ENCODE results near the gene TRAF3IP1.
"Not testable (repeated sequence)": the region's sequence is repeated elsewhere in the genome, so short reads cannot be mapped to it uniquely, and the experiment has no call there.

TRAF3IP1 gene

DNA sequence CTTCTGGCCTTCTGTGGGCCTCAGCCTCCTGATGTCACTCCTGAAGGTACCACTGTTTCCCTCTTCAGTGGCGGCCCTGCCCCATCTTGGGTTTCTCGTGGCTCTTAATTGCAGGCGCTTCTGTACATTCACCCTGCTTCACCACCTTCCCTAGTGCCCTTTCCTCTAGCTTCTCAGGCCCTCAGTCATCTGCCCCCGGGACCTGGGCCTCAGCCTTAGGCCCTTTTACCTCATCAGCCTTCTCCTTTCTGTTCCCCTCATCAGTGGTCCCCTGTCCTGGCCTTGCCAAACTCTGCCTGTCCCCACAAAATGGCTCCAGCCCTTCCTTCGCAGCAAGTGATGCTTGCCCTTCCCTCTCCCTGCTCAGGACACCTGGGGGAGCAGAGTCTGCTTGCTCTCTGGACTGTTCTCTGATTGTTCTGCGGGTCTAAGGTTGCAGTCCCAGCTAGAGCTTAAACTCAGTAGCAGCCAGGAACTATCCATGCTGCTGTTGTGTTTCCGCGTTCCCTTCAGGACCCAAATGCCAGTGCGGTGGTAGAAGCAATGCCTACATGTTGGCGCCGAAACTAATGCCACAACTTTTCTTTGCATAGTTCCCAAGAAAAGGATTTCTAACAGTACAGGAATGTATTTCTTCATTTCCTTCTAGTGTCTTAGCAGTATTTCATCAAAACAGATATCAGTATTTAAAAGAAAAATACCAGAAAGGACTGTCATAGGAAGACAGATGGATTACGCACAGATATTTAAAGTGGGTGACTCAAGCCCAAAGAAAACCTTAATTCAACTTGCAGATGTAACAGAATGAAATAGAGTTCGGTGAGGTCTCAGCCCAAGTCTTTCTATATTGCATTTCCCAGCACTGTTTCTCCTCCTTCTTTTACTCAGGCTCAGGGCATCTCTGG, 113.9 kb downstream of the TRAF3IP1 start:
- DNase-seq = no peak

DNA sequence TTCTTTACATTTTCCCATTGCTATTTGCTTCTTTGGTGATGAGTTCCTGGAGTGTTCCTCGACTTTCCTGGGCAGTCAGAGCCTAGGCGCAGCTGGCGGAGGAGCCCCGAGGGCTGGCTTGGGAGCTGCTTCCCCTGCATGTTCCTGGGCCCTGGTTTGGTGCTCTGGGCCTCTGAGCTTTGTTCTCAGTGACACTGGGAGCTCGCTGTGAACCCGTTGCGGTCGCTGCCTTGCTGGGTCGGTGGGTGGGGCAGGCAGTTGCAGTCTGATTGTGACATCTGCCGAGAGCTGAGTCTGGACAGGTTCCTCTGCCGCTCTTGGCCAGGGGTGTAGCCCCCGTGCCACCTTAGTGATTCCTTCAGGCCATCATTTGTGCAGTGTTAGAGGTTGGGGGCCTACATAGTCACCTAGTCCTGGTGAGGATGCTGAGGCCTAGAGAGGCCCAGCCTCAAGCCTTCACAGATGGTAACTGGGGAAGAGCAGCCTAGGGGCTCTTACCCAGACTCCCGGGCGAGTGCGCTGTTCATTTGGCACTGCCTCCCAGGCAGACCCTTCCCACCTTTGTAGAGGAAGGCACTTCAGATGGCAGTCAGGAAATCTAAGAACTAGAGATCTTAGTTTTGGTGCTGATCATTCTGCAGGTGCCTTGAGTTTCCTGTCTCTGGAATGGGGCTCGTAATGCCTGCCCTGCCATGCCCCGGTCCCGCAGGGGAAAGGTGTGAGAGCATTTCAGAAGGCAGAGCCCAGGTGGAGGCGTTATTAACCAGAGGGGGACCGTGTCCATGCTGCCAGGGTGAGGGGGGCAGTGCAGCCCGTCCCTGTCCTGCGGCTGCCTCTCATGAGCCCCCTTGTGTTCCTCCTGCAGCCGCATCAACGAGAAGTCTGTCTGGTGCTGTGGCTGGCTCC, 114.8 kb downstream of the TRAF3IP1 start:
- no peak for DNase-seq

DNA sequence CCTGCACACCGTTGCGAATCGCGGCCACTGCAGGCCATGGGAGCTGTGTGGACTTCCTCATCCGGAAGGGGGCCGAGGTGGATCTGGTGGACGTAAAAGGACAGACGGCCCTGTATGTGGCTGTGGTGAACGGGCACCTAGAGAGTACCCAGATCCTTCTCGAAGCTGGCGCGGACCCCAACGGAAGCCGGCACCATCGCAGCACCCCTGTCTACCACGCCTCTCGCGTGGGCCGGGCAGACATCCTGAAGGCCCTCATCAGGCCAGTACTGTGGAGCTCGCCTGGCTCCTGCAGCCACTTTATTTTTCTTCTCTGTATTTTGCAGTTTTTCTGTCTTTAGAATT, 115.4 kb downstream of the TRAF3IP1 start:
- no peak for DNase-seq

DNA sequence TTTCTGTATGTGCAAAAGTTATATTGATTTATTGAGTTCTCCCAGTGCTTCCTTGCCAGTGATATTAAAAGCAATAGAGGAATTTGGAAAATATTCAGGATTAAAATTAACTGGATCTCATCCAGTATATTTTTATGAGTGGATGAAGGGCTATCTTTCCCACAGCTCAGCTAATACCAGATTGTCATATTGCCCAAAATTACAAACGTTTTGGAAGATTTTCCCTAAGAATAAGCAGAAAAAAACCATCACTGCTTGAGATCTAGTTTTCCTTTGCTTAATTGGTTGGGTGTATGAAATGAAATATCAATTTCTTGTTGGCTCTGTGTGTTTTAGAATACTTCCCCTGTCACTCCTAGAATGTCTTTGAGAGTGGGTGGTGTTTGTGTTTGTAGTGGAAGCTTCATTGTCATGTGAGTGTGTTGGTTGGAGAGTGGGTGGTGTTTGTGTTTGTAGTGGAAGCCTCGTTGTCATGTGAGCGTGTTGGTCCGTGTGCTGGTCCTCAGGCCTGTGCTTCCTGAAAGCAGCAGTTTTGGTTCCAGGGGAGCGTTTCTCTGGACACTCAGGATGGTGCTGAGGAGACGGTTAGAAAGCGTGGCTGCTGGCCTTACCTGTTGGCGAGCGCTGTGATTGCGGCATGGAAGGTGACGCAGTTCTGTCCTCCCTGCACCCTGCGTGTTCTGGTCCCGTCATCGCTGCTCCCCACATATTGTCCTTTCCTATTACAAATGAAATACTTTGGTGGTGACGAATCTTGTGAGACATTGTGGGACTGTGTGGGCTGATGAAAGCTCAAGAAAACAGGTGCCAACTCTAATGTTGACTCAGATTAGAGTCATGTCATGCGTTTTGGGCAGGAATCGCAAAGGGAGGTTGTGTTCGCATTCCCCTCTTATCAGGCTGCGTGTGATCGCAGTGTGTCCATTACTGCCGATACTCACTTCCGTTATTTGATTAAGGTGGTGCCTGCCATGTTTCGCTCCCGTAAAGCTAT, 118.8 kb downstream of the TRAF3IP1 start:
- DNase-seq = peak; percentile 87

DNA sequence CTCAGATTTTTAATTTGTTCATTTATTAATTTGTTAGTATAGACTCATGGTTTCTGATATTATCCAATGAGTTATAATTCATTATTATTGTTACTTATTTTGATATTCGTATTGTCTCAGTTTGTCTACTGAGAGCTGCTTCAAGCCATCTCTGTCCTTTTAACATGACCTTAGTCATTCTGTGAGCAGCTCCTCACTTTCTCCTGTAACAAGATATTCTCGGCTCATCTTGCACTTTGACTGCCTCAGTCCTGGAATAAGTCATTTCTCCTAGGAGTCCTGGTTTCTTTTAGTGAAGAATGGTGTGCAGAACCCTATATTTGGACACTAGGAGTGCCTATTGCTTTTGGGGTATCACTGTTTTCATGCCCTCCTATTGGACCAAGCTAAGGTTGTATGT, 119.6 kb downstream of the TRAF3IP1 start:
- peak; percentile 53 for DNase-seq

DNA sequence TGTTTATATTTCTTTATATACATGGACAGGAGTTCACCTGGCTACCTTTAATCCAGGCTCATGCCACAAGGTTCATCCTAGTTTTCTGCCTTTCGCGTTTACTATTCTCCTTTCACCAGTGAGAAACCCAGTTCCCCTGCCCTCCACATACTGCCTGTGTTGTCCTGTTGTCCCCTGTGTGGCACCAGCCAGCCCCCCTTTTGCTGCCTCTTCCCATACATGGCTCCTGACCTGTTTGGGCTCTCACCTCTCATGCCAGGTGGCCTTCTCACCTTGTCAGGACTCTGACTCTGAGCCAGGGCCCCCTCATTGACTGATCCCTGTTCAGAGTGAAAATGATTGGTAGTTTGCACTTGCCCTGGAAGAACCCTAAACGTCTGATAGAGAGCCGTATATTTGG, 120.0 kb downstream of the TRAF3IP1 start:
- DNase-seq = no peak

DNA sequence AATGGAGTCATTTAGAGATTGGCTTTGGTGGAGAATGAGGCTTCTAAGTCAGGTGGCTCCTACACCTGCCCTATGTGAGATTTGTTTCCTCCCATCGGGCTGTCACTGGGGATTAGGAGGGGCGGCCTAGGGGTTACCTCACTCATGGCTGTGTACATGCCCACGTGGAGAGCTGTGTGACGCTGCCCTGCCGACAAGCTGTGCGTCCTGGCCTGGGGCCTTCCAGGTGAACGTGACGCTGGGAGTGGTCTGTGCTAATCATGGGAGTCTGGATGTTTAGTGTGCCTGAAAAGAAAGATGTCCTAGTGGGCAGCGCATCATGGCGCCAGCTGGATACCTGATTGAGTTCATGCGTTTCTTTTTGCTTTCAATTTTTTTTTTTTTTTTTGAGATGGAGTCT, 120.4 kb downstream of the TRAF3IP1 start:
- no peak for DNase-seq

DNA sequence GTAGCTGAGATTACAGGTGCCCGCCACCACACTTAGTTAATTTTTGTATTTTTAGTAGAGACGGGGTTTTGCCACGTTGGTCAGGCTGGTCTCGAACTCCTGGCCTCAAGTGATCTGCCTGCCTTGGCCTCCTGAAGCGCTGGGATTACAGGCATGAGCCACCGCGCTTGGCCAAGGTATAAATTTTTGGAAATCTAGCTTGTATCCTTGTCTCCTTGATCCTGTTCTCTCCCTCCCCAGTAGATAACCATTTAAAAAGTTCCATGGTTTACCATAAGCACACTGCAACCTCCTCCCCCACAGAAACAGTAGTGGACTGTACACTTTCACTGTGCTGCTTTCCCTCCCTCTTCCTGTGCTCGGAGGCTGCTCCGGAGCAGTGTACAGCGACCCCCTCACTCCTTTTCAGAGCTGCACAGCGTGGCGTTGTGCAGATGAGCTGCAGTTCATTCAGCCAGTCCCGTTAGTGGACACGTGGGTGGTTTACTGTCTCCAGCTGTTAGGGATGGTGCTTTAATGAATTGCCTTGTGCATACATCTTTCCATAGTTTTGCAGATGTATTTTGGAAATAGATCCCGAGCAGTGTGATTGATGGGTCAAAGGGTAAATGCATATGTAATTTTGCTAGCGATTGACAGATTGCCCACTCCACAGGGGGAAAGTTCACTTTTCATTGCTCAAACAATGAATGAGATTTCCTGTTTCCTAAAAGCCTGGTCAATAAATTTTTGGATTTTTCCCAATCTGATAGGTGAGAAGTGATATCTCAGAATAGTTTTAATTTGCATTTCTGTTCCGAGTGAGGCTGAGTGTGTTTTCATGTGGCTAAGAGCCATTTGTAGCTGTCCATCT, 121.2 kb downstream of the TRAF3IP1 start:
- no peak for DNase-seq

DNA sequence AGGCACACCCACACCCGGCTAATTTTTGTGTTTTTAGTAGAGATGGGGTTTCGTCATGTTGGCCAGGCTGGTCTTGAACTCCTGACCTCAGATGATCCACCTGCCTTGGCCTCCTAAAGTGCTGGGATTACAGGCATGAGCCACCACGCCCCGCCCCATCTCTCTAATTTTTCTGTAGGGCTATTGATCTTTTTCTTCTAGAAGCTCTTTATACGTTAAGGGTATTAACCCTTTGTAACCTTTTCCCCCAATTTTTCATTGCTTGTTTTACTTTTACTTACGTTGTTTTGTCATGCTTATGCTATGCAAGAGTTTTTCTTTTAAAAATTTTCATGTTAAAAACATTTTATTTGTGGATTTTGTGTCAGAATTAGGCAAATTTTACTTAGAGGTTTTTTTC, 121.9 kb downstream of the TRAF3IP1 start:
- DNase-seq = not testable (repeated sequence)

DNA sequence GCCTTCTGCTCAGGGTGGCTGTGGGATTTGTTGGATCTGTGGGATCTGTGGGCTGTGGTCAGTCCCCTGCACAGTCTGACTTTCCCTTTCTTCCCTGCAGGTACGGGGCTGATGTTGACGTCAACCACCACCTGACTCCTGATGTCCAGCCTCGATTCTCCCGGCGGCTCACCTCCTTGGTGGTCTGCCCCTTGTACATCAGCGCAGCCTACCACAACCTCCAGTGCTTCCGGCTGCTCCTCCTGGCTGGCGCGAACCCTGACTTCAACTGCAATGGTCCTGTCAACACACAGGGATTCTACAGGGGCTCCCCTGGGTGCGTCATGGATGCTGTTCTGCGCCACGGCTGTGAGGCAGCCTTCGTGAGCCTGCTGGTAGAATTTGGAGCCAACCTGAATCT, 123.9 kb downstream of the TRAF3IP1 start:
- DNase-seq = no peak

DNA sequence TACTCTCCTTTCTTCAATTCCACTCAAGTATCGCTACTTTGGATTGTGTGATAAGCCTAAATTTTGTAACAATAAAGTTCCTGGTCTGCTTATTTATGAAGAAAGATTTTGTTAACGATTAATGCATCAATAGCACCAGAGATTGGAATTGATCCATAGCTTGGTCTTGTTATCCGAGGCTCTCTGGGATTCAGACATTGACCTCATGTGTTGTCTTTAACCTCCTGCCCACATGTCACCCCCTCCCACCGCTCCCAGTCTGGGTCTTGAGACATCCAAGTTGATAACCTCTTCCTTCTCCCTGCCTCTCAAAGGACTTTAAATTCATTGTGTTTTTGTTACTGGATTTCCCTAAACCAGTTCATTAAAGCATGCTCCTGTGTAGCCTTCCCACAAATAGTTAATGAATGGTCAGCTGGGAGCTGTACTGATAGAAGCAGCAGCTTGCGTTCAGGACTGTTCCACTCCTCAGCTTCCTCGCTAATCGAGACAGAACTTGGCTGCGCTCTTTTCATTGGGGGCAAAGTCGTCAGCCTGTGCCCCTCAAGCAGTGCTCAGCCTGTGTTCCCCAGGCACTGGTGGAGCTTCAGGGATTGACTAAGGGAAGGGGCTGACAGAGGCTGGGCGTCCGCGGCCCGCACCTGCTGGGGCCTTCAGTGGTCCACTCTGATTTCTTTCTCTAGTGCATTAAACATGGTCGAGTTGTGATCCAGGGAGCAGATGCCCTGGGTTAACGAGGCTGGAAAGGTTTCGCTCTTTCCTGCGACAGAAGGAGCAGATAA, 125.3 kb downstream of the TRAF3IP1 start:
- DNase-seq = no peak

DNA sequence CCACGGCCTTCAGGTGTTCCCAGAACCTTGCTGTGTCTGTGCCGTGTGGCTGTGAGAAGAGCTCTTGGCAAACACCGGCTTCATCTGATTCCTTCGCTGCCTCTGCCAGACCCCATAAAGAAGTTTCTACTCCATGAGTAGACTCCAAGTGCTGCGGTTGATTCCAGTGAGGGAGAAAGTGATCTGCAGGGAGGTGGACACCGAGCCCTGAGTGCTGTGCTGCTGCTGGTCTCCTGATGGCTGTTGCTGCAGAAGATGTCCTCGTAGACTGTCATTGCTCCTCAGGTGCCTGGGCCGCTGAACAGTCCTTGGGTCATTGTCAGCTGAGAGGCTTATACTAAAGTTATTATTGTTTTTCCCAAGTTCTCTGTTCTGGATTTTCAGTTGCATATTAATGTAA, 126.1 kb downstream of the TRAF3IP1 start:
- no peak for DNase-seq

DNA sequence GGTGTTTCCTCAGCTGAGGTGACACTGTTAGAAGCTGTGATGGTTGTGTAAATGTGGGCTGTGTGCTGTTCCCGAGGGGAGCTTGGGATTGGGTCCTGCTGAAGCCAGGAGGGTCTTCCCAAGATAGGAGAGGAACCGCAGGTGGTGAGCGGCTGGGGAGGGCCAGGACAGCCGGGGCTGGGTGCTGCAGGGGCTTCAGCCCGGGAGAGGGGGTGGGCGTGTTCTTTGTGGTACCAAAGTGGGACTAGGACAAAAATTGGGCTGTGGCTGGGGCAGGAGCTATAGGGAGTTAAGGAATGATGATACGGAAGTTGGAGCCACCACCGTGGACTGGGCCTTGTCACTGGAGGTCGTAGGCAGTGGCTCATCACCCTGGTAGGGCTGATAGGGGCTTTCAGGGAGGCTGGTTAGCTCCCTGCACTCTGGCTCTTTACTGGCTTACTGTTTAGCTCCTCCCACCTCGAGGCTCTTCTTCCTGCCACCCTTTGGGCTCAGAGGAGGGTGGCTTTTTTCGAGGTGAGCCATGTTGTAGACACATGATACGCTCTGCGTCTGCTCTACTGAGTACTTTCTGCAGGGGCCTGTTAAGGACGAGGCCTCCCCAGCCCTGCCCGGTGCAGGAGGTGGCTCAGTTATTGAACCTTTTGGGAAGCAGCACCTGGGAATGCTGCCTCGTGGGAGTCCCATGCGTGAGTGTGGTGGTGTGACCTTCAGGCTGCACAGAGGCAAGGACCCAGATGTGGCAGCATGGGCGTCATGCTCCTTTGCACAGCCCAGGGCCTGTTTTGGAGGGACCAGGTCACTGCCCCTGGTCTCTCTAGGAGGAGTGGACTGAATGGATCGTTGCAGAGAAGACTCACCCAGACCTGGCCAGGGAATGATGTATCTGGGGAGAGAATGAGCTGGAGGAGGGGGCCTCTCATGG, 128.0 kb downstream of the TRAF3IP1 start:
- no peak for DNase-seq

DNA sequence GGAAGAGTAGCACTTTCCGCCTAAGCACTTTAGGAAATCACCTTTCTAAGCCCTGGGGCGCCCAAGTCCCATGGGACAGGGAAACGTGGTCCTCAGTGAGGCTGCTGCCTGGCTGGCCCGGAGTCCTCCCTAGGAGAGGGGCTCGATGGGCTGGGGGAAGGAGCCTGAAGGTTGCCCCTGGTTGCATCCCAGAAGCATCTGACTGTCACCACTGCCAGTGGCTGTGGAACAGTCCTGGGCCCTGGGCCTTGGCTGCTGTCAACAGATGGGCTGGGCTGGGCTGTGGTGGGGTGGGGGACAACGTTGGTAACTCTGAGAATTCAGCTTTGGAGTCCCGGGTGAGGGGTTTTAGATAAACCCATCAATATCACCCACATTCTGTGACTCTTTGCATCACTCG, 128.9 kb downstream of the TRAF3IP1 start:
- DNase-seq = no peak

DNA sequence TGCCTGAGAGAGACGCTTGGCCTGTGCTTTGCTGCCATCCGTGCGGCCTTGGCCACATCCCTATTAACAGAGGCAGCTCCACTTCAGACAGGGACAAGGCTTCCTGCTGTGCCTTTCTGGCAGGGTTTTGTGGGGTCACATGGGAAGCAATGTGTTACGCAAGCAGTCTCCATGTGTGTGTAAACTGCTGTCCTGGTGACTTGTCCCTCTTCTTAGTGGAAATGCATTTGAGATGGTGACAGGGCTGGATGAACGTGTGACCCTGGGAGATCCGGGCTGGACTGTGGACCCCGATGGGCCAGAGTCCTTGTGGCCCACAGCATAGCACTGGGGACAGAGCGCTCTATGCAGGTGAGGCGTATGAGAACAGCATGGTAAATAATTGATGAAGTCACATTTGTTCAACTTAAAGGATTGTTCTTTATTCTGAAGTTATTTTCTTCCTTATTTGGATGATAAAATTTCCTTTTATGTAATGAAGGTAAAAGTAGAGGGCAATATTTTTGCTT, 129.6 kb downstream of the TRAF3IP1 start:
- DNase-seq = no peak

DNA sequence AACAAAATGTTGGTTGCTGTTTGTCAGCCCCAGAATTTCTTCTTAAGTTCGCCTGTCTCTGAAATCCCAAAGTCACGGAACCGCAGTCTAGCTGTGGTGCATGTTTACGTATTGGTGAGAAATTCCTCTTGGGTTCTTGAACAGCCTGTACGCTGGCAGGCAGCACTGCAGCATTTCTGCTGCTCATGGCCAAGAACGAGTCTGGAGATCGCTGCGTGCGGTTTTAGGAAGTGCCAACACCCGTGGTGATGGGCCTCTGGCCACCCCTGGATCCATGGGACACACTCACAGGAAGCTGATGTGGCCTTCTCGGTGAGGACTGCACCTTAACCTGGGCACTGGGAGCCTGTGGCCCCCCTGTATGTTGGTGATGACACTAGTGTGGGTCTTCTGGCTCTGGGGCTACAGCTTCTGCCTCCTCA, 130.1 kb downstream of the TRAF3IP1 start:
- DNase-seq = no peak

All from activated CD4-positive, alpha-beta T cell treated with anti-CD3 and anti-CD28 coated beads, Interleukin-10, Interleukin-2, amounts not matched to agents 100 ng/mL and 50 ng/mL, durations not matched to agents 16 hours and 8 hours (primary cell).